Hepatocyte (in vitro differentiated cells): ENCODE results near the gene TMEM222. TPM values are rescaled to one million over a fixed set of nuclear protein-coding genes. Genes with fewer than 3 reads are reported as not detected.

Experiments
- DNase-seq: peaks from one replicate; pipeline ENCODE4 v3.0.0-alpha.2; 2016; ENCODE audit warnings: low spot score
- H2AFZ ChIP-seq: fragments of 200-600 bp; sonication (generic); 2 replicates; pipeline ENCODE4 v1.6.0; 2016; ENCODE audit warnings: antibody characterized with exemption, mild to moderate bottlenecking
- H3K27ac ChIP-seq: fragments of 200-600 bp; sonication (generic); 2 replicates; pipeline ENCODE4 v1.5.1; 2016; ENCODE audit warnings: mild to moderate bottlenecking
- H3K27me3 ChIP-seq: fragments of 200-600 bp; sonication (generic); 2 replicates; pipeline ENCODE4 v1.6.1; 2016
- H3K36me3 ChIP-seq: fragments of 200-600 bp; sonication (generic); replicated peaks from 2 replicates; pipeline ENCODE4 v1.5.1; 2016; ENCODE audit warnings: low read depth; ENCODE audit not compliant: insufficient read depth
- H3K4me1 ChIP-seq: fragments of 200-600 bp; sonication (generic); 2 replicates; pipeline ENCODE4 v1.5.1; 2016; ENCODE audit warnings: mild to moderate bottlenecking, moderate library complexity; ENCODE audit not compliant: insufficient read depth
- H3K4me2 ChIP-seq: fragments of 200-600 bp; sonication (generic); 2 replicates; pipeline ENCODE4 v1.6.0; 2016
- H3K4me3 ChIP-seq: fragments of 200-600 bp; sonication (generic); 2 replicates; pipeline ENCODE4 v1.5.1; 2016; ENCODE audit warnings: mild to moderate bottlenecking
- H3K79me2 ChIP-seq: fragments of 200-600 bp; sonication (generic); 2 replicates; pipeline ENCODE4 v1.6.0; 2017; ENCODE audit warnings: mild to moderate bottlenecking
- H3K9me2 ChIP-seq: fragments of 200-600 bp; sonication (generic); replicated peaks from 2 replicates; pipeline ENCODE4 v1.6.0; 2017; ENCODE audit warnings: mild to moderate bottlenecking; ENCODE audit not compliant: insufficient read depth
- H3K9me3 ChIP-seq: fragments of 200-600 bp; sonication (generic); 2 replicates; pipeline ENCODE4 v1.5.1; 2016; ENCODE audit warnings: low read depth, mild to moderate bottlenecking
- H4K20me1 ChIP-seq: fragments of 200-600 bp; sonication (generic); 2 replicates; pipeline ENCODE4 v1.6.0; 2016; ENCODE audit warnings: mild to moderate bottlenecking; ENCODE audit not compliant: insufficient read depth, poor library complexity, severe bottlenecking
- EZH2 ChIP-seq: fragments of 200-600 bp; sonication (generic); IDR thresholded peaks from 2 replicates; pipeline ENCODE4 v1.6.1; 2016; ENCODE audit warnings: antibody characterized with exemption, mild to moderate bottlenecking, borderline replicate concordance
- EZH2phosphoT487 ChIP-seq: fragments of 200-600 bp; sonication (generic); IDR thresholded peaks from one replicate; pipeline ENCODE4 v1.6.1; 2018; ENCODE audit warnings: antibody characterized with exemption, mild to moderate bottlenecking, low read depth, moderate library complexity; ENCODE audit not compliant: unreplicated experiment, severe bottlenecking
- WGBS: methylation state at CpG from one replicate; pipeline ENCODE4 v1.1.6; 2016; ENCODE audit warnings: low lambda C conversion rate; ENCODE audit errors: missing lambda C conversion rate; 5-methylcytosine and 5-hydroxymethylcytosine counted together
- polyA plus RNA-seq: library from polyadenylated mRNA; unstranded; fragments of >200 nt; fragmentation: Nextera tagmentation; extraction: Ambion mirVana; gene quantifications from 2 replicates; pipeline ENCODE4 v1.2.1, GENCODE V29; 2016
- total RNA-seq: library from RNA; depleted of rRNA; stranded (reverse); fragments of >200 nt; gene quantifications from 2 replicates; pipeline ENCODE4 v1.2.3, GENCODE V29; 2014
- TF ChIP-seq, protein P1 (sequence below): fragments of 200-600 bp; sonication (generic); IDR thresholded peaks from 2 replicates; pipeline ENCODE4 v1.5.1; 2016; ENCODE audit warnings: antibody characterized with exemption, mild to moderate bottlenecking; ENCODE audit not compliant: poor library complexity

Gene TMEM222
- total and polyA plus RNA-seq, 2 experiments from 2014 or later: 29.7 to 55.3 TPM

DNA sequence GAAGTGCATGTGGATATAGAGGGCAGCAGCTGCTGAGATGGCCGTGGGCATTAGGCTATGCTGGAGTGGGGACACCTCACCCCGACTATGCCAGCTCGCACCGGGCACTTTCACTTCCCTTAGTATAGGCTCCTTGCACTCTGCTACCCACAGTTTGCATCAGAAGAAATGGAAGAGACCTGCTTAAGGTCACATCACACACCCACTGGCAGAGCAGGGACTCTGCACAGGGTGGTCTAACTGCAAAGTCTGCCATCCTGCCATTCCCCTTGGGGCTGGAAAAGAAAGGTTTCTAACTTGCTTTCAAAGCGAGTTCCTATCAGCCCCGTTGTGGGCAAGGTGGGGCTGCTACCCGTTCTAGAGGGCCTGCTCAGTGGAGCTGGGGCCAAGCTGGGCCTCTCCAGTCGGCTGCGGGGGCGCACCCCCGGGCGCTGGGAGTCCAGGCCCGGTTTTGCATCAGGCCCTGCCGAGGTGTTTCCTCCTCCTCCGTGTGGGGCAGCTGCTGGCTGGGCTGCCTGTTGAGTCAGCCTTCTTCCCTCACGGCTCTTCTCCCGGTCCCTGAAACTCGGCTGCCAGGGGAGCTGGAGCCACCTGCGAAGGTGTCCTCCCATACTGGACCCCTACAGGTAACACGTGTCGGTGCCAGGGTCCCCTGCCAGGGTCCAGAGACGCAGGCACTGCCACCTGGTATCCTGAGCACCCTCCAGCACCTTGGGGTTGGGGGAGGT, 19.7 kb downstream of the TMEM222 start, which contains the start of gene SYTL1:
Gene SYTL1 (plus strand): TSS at position 498 of the 728 bp plus-strand sequence. CDS start 3,313 bp downstream, outside the sequence.
- Histone ChIP-seq H2AFZ (peak within 1 kb of the TSS; percentile 56), H3K27ac (peak within 1 kb of the TSS; percentile 72), H4K20me1 (no peaks in the 10 kb centered on the region), H3K79me2 (no peaks in the 10 kb centered on the region), H3K4me1 (peaks cover 16% of the 10 kb centered on the region), H3K4me2 (peak within 1 kb of the TSS; percentile 91), H3K27me3 (no peaks in the 10 kb centered on the region), H3K36me3 (no peaks in the 10 kb centered on the region), H3K9me3 (no peaks in the 10 kb centered on the region), H3K9me2 (no peaks in the 10 kb centered on the region), H3K4me3 (peak within 1 kb of the TSS; percentile 20)
- DNase-seq: peak; percentile 86
- TF ChIP-seq EZH2 (no peak), EZH2phosphoT487 (no peak)
- TF ChIP-seq, protein P1, sequence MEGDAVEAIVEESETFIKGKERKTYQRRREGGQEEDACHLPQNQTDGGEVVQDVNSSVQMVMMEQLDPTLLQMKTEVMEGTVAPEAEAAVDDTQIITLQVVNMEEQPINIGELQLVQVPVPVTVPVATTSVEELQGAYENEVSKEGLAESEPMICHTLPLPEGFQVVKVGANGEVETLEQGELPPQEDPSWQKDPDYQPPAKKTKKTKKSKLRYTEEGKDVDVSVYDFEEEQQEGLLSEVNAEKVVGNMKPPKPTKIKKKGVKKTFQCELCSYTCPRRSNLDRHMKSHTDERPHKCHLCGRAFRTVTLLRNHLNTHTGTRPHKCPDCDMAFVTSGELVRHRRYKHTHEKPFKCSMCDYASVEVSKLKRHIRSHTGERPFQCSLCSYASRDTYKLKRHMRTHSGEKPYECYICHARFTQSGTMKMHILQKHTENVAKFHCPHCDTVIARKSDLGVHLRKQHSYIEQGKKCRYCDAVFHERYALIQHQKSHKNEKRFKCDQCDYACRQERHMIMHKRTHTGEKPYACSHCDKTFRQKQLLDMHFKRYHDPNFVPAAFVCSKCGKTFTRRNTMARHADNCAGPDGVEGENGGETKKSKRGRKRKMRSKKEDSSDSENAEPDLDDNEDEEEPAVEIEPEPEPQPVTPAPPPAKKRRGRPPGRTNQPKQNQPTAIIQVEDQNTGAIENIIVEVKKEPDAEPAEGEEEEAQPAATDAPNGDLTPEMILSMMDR: no peak
- WGBS: 20% methylated on average over 22 of the region's 22 CpGs

DNA sequence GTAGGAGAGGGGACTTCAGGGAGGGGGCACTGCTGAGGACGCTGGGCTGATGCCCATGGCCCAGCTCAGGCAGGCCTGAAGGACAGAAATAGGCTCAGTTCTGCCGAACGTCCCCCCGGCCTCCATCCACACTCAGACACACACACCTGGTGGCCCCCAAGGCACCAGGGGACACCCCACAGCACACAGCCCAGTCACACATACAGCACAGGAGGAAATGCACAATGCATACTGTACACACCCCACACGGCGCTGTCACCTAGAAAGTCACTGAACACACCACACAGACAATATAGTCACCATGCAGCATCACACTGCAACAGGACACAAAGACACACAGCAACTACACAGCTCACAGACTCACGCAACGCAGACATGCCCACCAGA, 20.4 kb downstream of the TMEM222 start:
- 82% methylated on average over 8 of the region's 8 CpGs for WGBS
- H3K9me2 ChIP-seq: no peaks in the 10 kb centered on the region
- no peak for DNase-seq
- no peaks in the 10 kb centered on the region for H3K36me3 ChIP-seq
- peak overlapping the region; percentile 91 for H3K4me2 ChIP-seq
- peak overlapping the region; percentile 72 for H3K27ac ChIP-seq
- no peaks in the 10 kb centered on the region for H3K9me3 ChIP-seq
- H3K4me1 ChIP-seq: peaks cover 16% of the 10 kb centered on the region
- H2AFZ ChIP-seq: no peak overlapping the region
- H3K79me2 ChIP-seq: no peaks in the 10 kb centered on the region
- TF ChIP-seq, protein P1: no peak
- TF ChIP-seq EZH2 (no peak), EZH2phosphoT487 (no peak)
- no peaks in the 10 kb centered on the region for H3K27me3 ChIP-seq
- no peaks in the 10 kb centered on the region for H4K20me1 ChIP-seq
- peak overlapping the region; percentile 20 for H3K4me3 ChIP-seq

DNA sequence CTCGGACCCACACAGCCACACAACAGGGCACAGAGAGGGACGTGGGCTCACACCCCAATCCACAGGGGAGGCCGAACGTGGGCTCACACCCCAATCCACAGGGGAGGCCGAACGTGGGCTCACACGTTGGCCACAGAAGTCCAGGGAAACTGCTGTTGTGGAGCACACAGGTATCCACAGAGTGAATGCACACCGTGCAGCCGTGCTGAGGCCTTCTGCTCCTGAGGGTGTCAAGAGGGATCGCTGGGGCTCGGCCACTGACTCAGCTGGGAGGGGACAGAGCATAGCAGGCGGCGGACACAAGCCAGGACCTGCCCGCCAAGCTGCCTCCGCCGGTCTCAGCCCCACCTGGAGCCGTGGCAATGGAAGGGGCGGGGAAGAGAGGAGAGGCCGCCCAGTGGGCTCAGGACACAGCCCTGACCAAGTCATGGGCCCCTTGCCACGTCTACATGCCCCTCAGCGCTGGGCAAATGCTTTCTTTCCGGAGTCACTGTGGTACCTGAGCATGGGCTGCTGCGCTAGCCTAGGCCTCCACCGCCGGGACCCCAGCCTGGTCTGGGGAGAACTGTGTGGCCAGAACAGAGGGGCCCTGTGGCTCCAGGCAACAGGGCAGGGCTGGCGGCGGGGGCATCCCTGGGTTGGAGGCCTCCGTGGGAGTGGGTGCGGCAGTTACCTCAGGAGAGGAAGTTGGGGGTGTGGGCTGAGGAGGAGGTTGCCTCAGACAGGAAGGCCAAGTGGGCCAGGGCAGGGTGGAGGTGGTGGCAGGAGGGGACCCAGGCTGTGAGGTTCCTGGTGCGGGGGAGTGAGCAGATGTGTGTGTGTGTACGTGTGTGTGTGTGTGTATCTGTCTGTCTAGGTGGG, 21.0 kb downstream of the TMEM222 start:
- Histone ChIP-seq H3K9me3 (no peaks in the 10 kb centered on the region), H3K27me3 (no peaks in the 10 kb centered on the region), H2AFZ (peak overlapping the region; percentile 40), H4K20me1 (no peaks in the 10 kb centered on the region), H3K27ac (peak overlapping the region; percentile 72), H3K4me2 (peak overlapping the region; percentile 91), H3K79me2 (no peaks in the 10 kb centered on the region), H3K9me2 (no peaks in the 10 kb centered on the region), H3K4me3 (no peak overlapping the region), H3K4me1 (peaks cover 16% of the 10 kb centered on the region), H3K36me3 (no peaks in the 10 kb centered on the region)
- 65% methylated on average over 30 of the region's 31 CpGs for WGBS
- peak; percentile 69 for DNase-seq
- TF ChIP-seq, protein P1: no peak
